Lower leg skin (tissue), 3 donors: Measurements from ENCODE around the gene SLC9A3.

Experiments used
- CTCF ChIP-seq, 3 donors: fragments of 450-650 bp; IDR thresholded peaks; one replicate each; pipeline ENCODE4 v1.5.1; 2016; ENCODE audit warnings: antibody characterized with exemption in 3 of 3, mild to moderate bottlenecking in 3 of 3, moderate library complexity in 2 of 3
- POLR2A ChIP-seq, 2 donors: fragments of 450-650 bp; IDR thresholded peaks; one replicate each; pipeline ENCODE4 v1.6.1; 2016 to 2017; ENCODE audit warnings: antibody characterized with exemption in 2 of 2, mild to moderate bottlenecking in 1 of 2, moderate library complexity in 1 of 2

DNA sequence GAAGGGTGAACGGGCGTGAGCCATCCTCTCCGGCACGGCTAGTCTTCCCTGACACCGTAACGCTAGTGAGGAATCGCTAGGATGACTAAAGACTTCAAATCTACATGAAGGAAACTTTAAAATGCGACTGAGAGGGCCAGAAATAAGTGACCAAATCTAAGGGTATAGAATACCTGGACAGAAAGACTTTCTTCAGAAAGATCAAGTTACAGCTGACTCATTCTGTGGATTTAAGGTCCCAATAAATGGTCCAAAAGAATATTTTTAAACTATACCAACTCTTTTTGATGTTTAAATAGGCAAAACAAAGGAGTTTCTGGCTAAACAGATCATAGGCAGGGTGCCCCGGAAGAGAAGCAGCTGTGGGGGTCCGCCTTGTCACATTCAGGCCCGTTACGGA is 49.0 kb upstream of the SLC9A3 start:
- TF ChIP-seq CTCF (IDR thresholded peaks at IDR 0.05) (no peak), POLR2A (IDR thresholded peaks at IDR 0.05) (no peak)
